SH-SY5Y (cell line): ENCODE data around the gene SLC25A42.

Experiments used
- GATA2 ChIP-seq: IDR thresholded peaks from 2 replicates; pipeline ENCODE4 v1.6.1; 2011; ENCODE audit warnings: mild to moderate bottlenecking, low read depth, low read length
- GATA3 ChIP-seq: IDR thresholded peaks from 2 replicates; pipeline ENCODE4 v1.6.1; 2011; ENCODE audit warnings: low read depth, mild to moderate bottlenecking, low read length, moderate library complexity

The SLC25A42 gene

GRCh38 chr19:19076476-19076875 lies 12.7 kb downstream of the SLC25A42 start:
- no peak for TF ChIP-seq GATA3

GRCh38 chr19:19077103-19077502 lies 13.3 kb downstream of the SLC25A42 start:
- TF ChIP-seq GATA3 = no peak
- no peak for TF ChIP-seq GATA2

GRCh38 chr19:19078801-19079200 lies 15.0 kb downstream of the SLC25A42 start:
- no peak for TF ChIP-seq GATA2
- no peak for TF ChIP-seq GATA3

GRCh38 chr19:19079571-19079970 lies 15.8 kb downstream of the SLC25A42 start:
- TF ChIP-seq GATA3 = no peak
- no peak for TF ChIP-seq GATA2

- TF ChIP-seq GATA3 (no peak), GATA2 (no peak)
Measured at GRCh38 chr19:19081642-19082151, 17.9 kb downstream of the SLC25A42 start.

GRCh38 chr19:19083413-19084178 lies 19.8 kb downstream of the SLC25A42 start:
- no peak for TF ChIP-seq GATA2
- TF ChIP-seq GATA3 = no peak

- no peak for TF ChIP-seq GATA2
- no peak for TF ChIP-seq GATA3
Measured at GRCh38 chr19:19087676-19088075, 23.9 kb downstream of the SLC25A42 start.

GRCh38 chr19:19094513-19094912 lies 30.7 kb downstream of the SLC25A42 start:
- TF ChIP-seq GATA3 = no peak
- no peak for TF ChIP-seq GATA2

GRCh38 chr19:19095691-19096090 lies 31.9 kb downstream of the SLC25A42 start:
- no peak for TF ChIP-seq GATA2
- no peak for TF ChIP-seq GATA3

GRCh38 chr19:19096641-19097627 lies 33.1 kb downstream of the SLC25A42 start:
- TF ChIP-seq GATA2 = no peak
- TF ChIP-seq GATA3 = no peak

- TF ChIP-seq GATA3 (no peak), GATA2 (no peak)
Measured at GRCh38 chr19:19098084-19098702, 34.4 kb downstream of the SLC25A42 start.

GRCh38 chr19:19098703-19099632 lies 35.2 kb downstream of the SLC25A42 start:
- TF ChIP-seq GATA3 = no peak
- TF ChIP-seq GATA2 = no peak

- TF ChIP-seq GATA2 = no peak
- TF ChIP-seq GATA3 = no peak
Measured at GRCh38 chr19:19101540-19101939, 37.7 kb downstream of the SLC25A42 start.
